NCI-H748 treated with DMSO at 0.1 percent for 48 hours (cell line): ENCODE results near the gene SHISA6.
"Not testable (repeated sequence)": the region's sequence is repeated elsewhere in the genome, so short reads cannot be mapped to it uniquely, and the experiment has no call there.

Source experiments
- DNase-seq: peaks from one replicate; lab custom pipeline; 2025; lab: John Stamatoyannopoulos, UW

The SHISA6 gene

GRCh38 chr17:11267999-11268575 lies 27.1 kb downstream of the SHISA6 start:
- no peak for DNase-seq

- no peak for DNase-seq
Measured at GRCh38 chr17:11269210-11269609, 28.2 kb downstream of the SHISA6 start.

- DNase-seq, result no peak
Measured at GRCh38 chr17:11272191-11272590, 31.2 kb downstream of the SHISA6 start.

- DNase-seq, result no peak
Measured at GRCh38 chr17:11273596-11273995, 32.6 kb downstream of the SHISA6 start.

- no peak for DNase-seq
Measured at GRCh38 chr17:11274106-11274505, 33.1 kb downstream of the SHISA6 start.

- DNase-seq, result no peak
Measured at GRCh38 chr17:11276486-11276885, 35.5 kb downstream of the SHISA6 start.

- no peak for DNase-seq
Measured at GRCh38 chr17:11278186-11278991, 37.4 kb downstream of the SHISA6 start.

- DNase-seq, result no peak
Measured at GRCh38 chr17:11278992-11279270, 37.9 kb downstream of the SHISA6 start.

GRCh38 chr17:11279776-11280344 lies 38.8 kb downstream of the SHISA6 start:
- no peak for DNase-seq

GRCh38 chr17:11282586-11282985 lies 41.6 kb downstream of the SHISA6 start:
- DNase-seq, result no peak

GRCh38 chr17:11284811-11285210 lies 43.8 kb downstream of the SHISA6 start:
- DNase-seq, result no peak

GRCh38 chr17:11285946-11286345 lies 44.9 kb downstream of the SHISA6 start:
- DNase-seq, result no peak

GRCh38 chr17:11287791-11288190 lies 46.8 kb downstream of the SHISA6 start:
- DNase-seq, result no peak

- no peak for DNase-seq
Measured at GRCh38 chr17:11290814-11291213, 49.8 kb downstream of the SHISA6 start.

GRCh38 chr17:11292491-11292890 lies 51.5 kb downstream of the SHISA6 start:
- no peak for DNase-seq

- no peak for DNase-seq
Measured at GRCh38 chr17:11293480-11293879, 52.5 kb downstream of the SHISA6 start.

GRCh38 chr17:11294826-11295225 lies 53.8 kb downstream of the SHISA6 start:
- no peak for DNase-seq

GRCh38 chr17:11296994-11297393 lies 56.0 kb downstream of the SHISA6 start:
- no peak for DNase-seq

GRCh38 chr17:11298401-11298800 lies 57.4 kb downstream of the SHISA6 start:
- no peak for DNase-seq

- no peak for DNase-seq
Measured at GRCh38 chr17:11300201-11300600, 59.2 kb downstream of the SHISA6 start.

GRCh38 chr17:11300738-11301137 lies 59.7 kb downstream of the SHISA6 start:
- DNase-seq, result no peak

GRCh38 chr17:11301874-11302273 lies 60.9 kb downstream of the SHISA6 start:
- DNase-seq, result not testable (repeated sequence)

GRCh38 chr17:11302401-11303186 lies 61.6 kb downstream of the SHISA6 start:
- DNase-seq, result no peak
